GM13977 (cell line): Measurements from ENCODE around the gene MED15.

Source experiments
- DNase-seq: peaks from one replicate; pipeline ENCODE4 v3.0.0; 2012; ENCODE audit warnings: low spot score
- in situ Hi-C: fragments of 300-500 bp; cut with MboI; formaldehyde crosslinking; loops from one replicate; pipeline ENCODE4 v1.12.0; 2022; ENCODE audit warnings: low sequenced_read_pairs, low pct_unique_long_range_greater_than_20kb, mixed read lengths, inconsistent platforms; ENCODE audit not compliant: unreplicated experiment
- TF ChIP-seq, protein P1 (sequence below): IDR thresholded peaks from 2 replicates; pipeline ENCODE4 v1.5.1; 2012; ENCODE audit warnings: mild to moderate bottlenecking, control low read depth; ENCODE audit not compliant: insufficient read depth; ENCODE audit errors: extremely low read depth, missing control alignments

Gene MED15

DNA sequence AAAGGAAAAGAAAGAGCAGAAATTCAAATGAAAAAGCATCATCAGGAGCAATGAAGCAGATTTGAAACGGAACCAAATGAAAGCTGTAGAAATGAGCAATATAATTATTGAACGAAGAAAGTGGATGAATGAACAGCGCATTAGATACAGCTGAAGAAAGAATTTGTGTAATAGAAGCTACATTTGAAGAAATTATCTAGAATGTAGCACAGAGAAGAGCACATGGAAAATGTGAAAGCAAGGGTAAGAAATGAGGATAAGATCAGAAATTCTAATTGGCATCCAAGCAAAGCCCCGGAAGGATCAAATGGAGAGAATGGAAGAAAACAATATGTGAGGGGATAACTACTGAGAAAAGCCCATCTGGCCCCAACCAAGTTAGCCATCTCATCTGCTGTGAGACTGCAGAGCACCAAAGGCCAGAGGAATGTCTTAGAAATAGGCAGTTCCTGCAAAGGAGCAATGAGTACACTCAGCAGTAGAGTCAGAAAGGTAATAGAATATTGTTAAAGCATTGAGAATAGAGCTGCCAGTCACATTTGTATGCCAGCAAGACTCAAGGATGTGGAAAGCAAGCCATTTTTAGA is 51.9 kb downstream of the MED15 start:
- TF ChIP-seq, protein P1, sequence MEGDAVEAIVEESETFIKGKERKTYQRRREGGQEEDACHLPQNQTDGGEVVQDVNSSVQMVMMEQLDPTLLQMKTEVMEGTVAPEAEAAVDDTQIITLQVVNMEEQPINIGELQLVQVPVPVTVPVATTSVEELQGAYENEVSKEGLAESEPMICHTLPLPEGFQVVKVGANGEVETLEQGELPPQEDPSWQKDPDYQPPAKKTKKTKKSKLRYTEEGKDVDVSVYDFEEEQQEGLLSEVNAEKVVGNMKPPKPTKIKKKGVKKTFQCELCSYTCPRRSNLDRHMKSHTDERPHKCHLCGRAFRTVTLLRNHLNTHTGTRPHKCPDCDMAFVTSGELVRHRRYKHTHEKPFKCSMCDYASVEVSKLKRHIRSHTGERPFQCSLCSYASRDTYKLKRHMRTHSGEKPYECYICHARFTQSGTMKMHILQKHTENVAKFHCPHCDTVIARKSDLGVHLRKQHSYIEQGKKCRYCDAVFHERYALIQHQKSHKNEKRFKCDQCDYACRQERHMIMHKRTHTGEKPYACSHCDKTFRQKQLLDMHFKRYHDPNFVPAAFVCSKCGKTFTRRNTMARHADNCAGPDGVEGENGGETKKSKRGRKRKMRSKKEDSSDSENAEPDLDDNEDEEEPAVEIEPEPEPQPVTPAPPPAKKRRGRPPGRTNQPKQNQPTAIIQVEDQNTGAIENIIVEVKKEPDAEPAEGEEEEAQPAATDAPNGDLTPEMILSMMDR = no peak
- no peak for DNase-seq
- in situ Hi-C loops = no loop called here

DNA sequence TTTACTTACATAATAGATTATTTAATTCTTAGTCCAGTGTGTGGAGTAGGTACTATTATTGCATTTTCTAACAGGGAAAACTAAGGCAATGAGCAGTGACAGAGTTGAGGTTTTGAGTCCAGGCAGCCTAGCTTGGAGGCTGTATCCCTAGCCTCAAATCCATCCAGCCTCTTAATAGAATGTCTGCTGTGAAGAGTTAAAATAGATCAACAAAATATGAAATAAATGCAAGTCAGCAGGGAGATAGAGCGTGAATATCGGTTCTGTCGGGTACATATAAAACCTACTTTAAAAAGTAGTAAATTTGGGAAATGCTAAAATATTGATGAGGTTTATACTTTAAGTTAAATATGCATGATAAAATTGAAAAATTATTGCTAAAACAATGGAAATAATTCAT is 53.3 kb downstream of the MED15 start:
- in situ Hi-C loops = no loop called here
- DNase-seq = no peak
- TF ChIP-seq, protein P1 = no peak

DNA sequence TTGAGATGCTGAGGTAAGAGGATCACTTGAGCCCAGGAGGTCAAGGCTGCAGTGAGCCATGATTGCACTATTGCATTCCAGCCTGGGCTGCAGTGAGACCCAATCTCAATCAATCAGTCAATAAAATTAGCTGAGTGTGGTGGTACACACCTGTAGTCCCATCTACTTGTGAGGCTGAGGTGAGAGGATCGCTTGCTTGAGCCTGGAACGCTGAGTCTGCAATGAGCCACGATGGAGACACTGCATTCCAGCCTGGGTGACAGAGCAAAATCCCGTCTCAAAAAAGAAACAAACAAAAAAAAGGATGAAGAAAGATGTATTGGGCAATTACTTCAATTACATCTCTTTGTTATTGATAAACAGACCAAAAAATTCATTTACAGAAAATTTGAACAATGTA is 54.5 kb downstream of the MED15 start:
- TF ChIP-seq, protein P1 = no peak
- DNase-seq = no peak
- in situ Hi-C loops = no loop called here

DNA sequence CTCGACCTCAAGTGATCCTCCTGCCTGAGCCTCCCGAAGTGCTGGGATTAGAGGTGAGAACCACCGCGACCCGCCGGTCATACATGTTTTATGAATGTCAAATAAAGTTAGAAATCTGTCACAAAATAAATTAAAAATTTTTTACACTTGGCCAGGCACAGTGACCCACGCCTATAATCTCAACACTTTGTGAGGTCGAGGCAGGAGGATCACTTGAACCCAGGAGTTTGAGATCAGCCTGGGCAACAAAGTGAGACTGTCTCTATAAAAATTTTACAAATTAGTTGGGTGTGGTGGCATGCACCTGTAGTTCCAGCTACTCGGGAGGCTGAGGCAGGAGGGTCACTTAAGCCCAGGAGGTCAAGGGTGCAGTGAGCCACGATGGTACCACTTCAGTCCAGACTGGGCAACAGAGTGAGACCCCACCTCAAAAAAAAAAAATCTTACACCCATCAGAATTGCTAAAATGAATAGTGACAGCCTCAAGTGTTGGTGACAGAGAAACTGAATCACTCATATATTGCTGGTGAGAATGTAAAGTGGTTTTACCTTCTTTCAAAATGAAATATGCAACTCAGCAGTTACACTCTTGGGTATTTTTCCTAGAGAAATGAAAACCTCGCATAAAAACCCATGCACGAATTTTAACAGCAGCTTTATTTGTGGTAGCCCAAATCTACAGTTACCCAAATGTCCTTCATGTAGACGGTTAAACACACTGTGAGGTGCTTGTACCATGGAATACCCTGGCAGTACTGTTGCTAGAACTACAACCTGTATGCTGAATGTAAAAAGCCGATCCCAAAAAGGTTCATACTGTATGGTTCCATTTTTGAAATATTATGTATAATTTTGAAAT is 55.4 kb downstream of the MED15 start:
- in situ Hi-C loops = no loop called here
- DNase-seq = no peak
- TF ChIP-seq, protein P1 = no peak

DNA sequence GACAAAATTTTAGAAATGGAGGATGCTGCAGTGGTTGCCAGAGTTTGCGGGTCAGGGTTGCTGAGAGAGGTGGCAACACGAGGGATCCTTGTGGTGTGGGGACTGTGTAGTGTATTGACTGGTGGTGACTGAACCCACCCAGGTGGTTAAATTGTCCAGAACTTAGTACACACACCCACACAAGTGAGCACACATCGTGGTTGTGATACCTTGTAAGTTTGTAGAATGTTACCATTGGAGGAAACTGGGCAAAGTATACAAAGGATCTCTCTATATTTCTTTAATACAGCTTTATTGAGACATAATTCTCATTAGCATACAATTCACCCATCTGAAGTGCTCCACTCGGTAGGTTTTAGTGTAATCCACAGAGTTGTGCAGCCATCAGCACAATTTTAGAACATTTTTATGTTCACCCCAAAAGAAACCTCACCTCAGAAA is 56.1 kb downstream of the MED15 start:
- TF ChIP-seq, protein P1 = no peak
- in situ Hi-C loops = no loop called here
- no peak for DNase-seq

DNA sequence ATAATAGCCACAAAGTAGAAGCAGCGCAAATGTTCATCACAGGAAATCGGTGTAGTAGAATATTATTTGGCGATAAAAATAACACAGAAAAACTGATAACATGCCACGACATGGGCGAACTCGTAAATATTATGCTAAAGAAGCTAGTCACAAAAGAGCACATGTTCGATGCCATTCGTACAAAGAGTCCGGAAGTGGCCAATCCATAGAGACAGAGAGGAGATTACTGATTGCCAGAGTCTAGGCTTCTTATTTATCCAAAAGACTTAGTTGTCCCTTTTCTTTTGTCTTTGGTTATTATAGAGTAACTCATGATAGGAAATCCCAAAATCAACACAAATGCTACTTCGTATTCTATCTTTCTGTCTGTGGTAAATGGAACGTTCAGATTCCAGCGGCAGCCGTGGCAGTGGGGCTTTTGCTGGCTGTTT is 56.5 kb downstream of the MED15 start:
- DNase-seq = no peak
- TF ChIP-seq, protein P1 = no peak
- in situ Hi-C loops = no loop called here
